DND-41 (cell line): ENCODE data around the gene IL1RAPL2.
"Not testable (repeated sequence)": the region's sequence is repeated elsewhere in the genome, so short reads cannot be mapped to it uniquely, and the experiment has no call there.

Source experiments
- ATAC-seq: fragments of 200-7000 bp; cut with Tn5 transposase; 3 replicates; pipeline ENCODE4 v1.9.1; 2021; ENCODE audit warnings: low read depth; ENCODE audit not compliant: insufficient read depth
- DNase-seq: peaks from one replicate; pipeline ENCODE4 v3.0.0-alpha.2; 2020
- H2AFZ ChIP-seq: 2 replicates; pipeline ENCODE4 v1.6.0; 2012; ENCODE audit warnings: low read depth, low read length
- H3K27ac ChIP-seq: 2 replicates; pipeline ENCODE4 v1.5.1; 2012; ENCODE audit warnings: low read length, inconsistent platforms
- H3K27me3 ChIP-seq: fragments of 200-600 bp; sonication (generic); 2 replicates; pipeline ENCODE4 v1.6.0; 2012; ENCODE audit warnings: low read length, mild to moderate bottlenecking, inconsistent platforms; ENCODE audit not compliant: insufficient read depth, poor library complexity
- H3K36me3 ChIP-seq: 2 replicates; pipeline ENCODE4 v1.5.1; 2012; ENCODE audit warnings: low read length, inconsistent platforms; ENCODE audit not compliant: insufficient read depth
- H3K4me1 ChIP-seq: 2 replicates; pipeline ENCODE4 v1.5.1; 2012; ENCODE audit warnings: mild to moderate bottlenecking, low read length; ENCODE audit not compliant: insufficient read depth
- H3K4me2 ChIP-seq: 2 replicates; pipeline ENCODE4 v1.6.0; 2012; ENCODE audit warnings: mild to moderate bottlenecking, moderate library complexity, low read length, inconsistent platforms; ENCODE audit not compliant: insufficient read depth
- H3K4me3 ChIP-seq, 2 experiments: fragments of 200-600 bp in 1 of 2; shearing (Covaris generic) in 1 of 2; 2 replicates each; pipeline ENCODE4 v1.5.1; 2012 to 2016; ENCODE audit warnings: inconsistent platforms in 2 of 2, low read length in 2 of 2, mild to moderate bottlenecking in 2 of 2, low read depth in 1 of 2, moderate library complexity in 1 of 2
- H3K79me2 ChIP-seq: 2 replicates; pipeline ENCODE4 v1.6.0; 2012; ENCODE audit warnings: low read length, inconsistent platforms; ENCODE audit not compliant: insufficient read depth
- H3K9ac ChIP-seq: 2 replicates; pipeline ENCODE4 v1.6.0; 2012; ENCODE audit warnings: low read depth, mild to moderate bottlenecking, inconsistent platforms, low read length, moderate library complexity
- H3K9me3 ChIP-seq: 2 replicates; pipeline ENCODE4 v1.5.1; 2012; ENCODE audit warnings: low read length, moderate library complexity, mild to moderate bottlenecking, inconsistent platforms; ENCODE audit not compliant: insufficient read depth, severe bottlenecking
- H4K20me1 ChIP-seq: 2 replicates; pipeline ENCODE4 v1.6.0; 2012; ENCODE audit warnings: low read length; ENCODE audit not compliant: insufficient read depth
- EZH2 ChIP-seq: IDR thresholded peaks from 3 replicates; pipeline ENCODE4 v1.6.1; 2012; ENCODE audit warnings: borderline replicate concordance, low read depth, mild to moderate bottlenecking, moderate library complexity, low read length, inconsistent platforms; ENCODE audit not compliant: severe bottlenecking
- TF ChIP-seq, protein P1 (sequence below): IDR thresholded peaks from 2 replicates; pipeline ENCODE4 v1.5.1; 2012; ENCODE audit warnings: borderline replicate concordance, low read length, moderate library complexity, mild to moderate bottlenecking; ENCODE audit not compliant: poor library complexity, severe bottlenecking; ENCODE audit errors: extremely low read depth

The IL1RAPL2 gene

DNA sequence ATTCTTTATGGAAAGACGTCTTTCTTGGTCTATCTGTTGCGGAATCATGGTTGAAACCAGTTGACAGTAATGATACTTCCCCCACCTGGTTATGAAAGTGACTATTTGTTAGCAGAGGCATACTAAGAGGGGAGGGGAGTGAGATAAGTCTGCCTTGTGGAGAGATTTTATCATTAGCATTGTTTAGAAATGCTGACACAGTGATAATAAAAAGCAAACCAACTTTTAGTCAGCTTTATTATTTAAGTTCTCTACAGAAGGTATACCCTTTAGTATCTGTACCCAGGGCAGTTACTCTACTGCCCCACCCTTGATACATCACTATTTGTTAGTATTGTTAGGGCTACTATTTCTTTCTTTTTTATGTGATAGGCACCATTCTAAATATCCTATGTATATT, 26.9 kb upstream of the IL1RAPL2 start:
- Histone ChIP-seq H2AFZ (no peak overlapping the region), H3K27me3 (no peaks in the 10 kb centered on the region), H3K27ac (no peak overlapping the region), H3K9ac (no peak overlapping the region), H3K4me1 (no peaks in the 10 kb centered on the region), H3K79me2 (no peaks in the 10 kb centered on the region), H3K9me3 (no peaks in the 10 kb centered on the region), H3K4me3 (no peak overlapping the region), H4K20me1 (no peaks in the 10 kb centered on the region), H3K4me2 (no peak overlapping the region), H3K36me3 (no peaks in the 10 kb centered on the region)
- ATAC-seq: no peak
- no peak for TF ChIP-seq EZH2
- TF ChIP-seq, protein P1, sequence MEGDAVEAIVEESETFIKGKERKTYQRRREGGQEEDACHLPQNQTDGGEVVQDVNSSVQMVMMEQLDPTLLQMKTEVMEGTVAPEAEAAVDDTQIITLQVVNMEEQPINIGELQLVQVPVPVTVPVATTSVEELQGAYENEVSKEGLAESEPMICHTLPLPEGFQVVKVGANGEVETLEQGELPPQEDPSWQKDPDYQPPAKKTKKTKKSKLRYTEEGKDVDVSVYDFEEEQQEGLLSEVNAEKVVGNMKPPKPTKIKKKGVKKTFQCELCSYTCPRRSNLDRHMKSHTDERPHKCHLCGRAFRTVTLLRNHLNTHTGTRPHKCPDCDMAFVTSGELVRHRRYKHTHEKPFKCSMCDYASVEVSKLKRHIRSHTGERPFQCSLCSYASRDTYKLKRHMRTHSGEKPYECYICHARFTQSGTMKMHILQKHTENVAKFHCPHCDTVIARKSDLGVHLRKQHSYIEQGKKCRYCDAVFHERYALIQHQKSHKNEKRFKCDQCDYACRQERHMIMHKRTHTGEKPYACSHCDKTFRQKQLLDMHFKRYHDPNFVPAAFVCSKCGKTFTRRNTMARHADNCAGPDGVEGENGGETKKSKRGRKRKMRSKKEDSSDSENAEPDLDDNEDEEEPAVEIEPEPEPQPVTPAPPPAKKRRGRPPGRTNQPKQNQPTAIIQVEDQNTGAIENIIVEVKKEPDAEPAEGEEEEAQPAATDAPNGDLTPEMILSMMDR: no peak
- DNase-seq: no peak

- not testable (repeated sequence) for H3K4me2 ChIP-seq, H3K4me3 ChIP-seq, H2AFZ ChIP-seq, DNase-seq, H3K4me1 ChIP-seq, H3K27me3 ChIP-seq, H3K9me3 ChIP-seq, H3K9ac ChIP-seq, H4K20me1 ChIP-seq, H3K27ac ChIP-seq, ATAC-seq, H3K36me3 ChIP-seq, H3K79me2 ChIP-seq
These were observed 23.6 kb upstream of the IL1RAPL2 start for GRCh38 chrX:104542447-104542846.

DNA sequence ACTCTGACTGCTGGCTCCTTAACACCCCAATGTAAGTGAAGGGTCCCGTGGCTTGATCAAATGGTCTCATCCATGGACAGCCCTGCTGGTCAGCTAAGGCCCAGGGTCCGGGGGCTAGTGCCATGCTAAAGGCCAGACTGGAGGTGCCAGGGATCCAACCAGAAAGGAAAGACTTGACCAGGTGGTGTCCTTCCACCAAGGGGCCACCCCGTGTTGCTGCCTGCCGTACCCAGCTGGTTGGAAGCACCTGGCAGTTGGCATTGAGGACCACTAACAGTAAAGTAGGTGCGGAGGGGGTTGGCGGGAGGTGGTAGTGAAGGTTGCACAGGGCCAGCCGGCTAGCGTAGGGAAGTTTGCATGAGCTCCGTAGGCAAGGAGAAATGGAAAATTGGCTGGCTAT, 1.7 kb upstream of the IL1RAPL2 start:
- no peak overlapping the region for H3K4me2 ChIP-seq
- no peak for TF ChIP-seq EZH2
- TF ChIP-seq, protein P1: no peak
- H3K4me1 ChIP-seq: no peaks in the 10 kb centered on the region
- no peak overlapping the region for H3K4me3 ChIP-seq
- H3K27me3 ChIP-seq: no peaks in the 10 kb centered on the region
- no peak overlapping the region for H3K27ac ChIP-seq
- no peaks in the 10 kb centered on the region for H3K36me3 ChIP-seq
- no peaks in the 10 kb centered on the region for H4K20me1 ChIP-seq
- H3K9me3 ChIP-seq: no peaks in the 10 kb centered on the region
- no peak overlapping the region for H3K9ac ChIP-seq
- no peak overlapping the region for H2AFZ ChIP-seq
- no peak for ATAC-seq
- DNase-seq: no peak
- H3K79me2 ChIP-seq: no peaks in the 10 kb centered on the region

GRCh38 chrX:104564921-104565703, 887 bp upstream of the IL1RAPL2 start:
- Histone ChIP-seq H4K20me1 (no peaks in the 10 kb centered on the region), H3K9ac (no peak overlapping the region), H3K27ac (no peak overlapping the region), H3K79me2 (no peaks in the 10 kb centered on the region), H3K27me3 (no peaks in the 10 kb centered on the region), H3K4me1 (no peaks in the 10 kb centered on the region), H3K4me2 (no peak overlapping the region), H3K4me3 (no peak overlapping the region), H2AFZ (no peak overlapping the region), H3K36me3 (no peaks in the 10 kb centered on the region), H3K9me3 (no peaks in the 10 kb centered on the region)
- ATAC-seq (no peak), DNase-seq (no peak)
- no peak for TF ChIP-seq EZH2
- TF ChIP-seq, protein P1: no peak
